SK-N-SH treated with all-trans-retinoic acid at 6 μM for 48 hours (cell line): ENCODE results near the gene SDK1.
"Not testable (repeated sequence)": the region's sequence is repeated elsewhere in the genome, so short reads cannot be mapped to it uniquely, and the experiment has no call there.

Experiments
- ATAC-seq: fragments of 200-7000 bp; cut with Tn5 transposase; 3 replicates; pipeline ENCODE4 v1.9.1; 2020; ENCODE audit warnings: mild to moderate bottlenecking, moderate library complexity
- ARNTL ChIP-seq: fragments of 450-650 bp; formaldehyde crosslinking; IDR thresholded peaks from 2 replicates; pipeline ENCODE4 v1.5.0; 2020; ENCODE audit warnings: low read depth, mild to moderate bottlenecking, moderate library complexity, borderline replicate concordance
- BACH2 ChIP-seq: fragments of 250-450 bp; sonication (Bioruptor Pico); IDR thresholded peaks from 2 replicates; pipeline ENCODE4 v1.9.0; 2021; ENCODE audit warnings: mild to moderate bottlenecking, borderline replicate concordance
- CSDC2 ChIP-seq: fragments of 250-450 bp; sonication (Bioruptor Pico); IDR thresholded peaks from 2 replicates; pipeline ENCODE4 v1.5.0; 2020; ENCODE audit warnings: mild to moderate bottlenecking, moderate library complexity
- GLIS3 ChIP-seq: fragments of 250-450 bp; sonication (Bioruptor Pico); IDR thresholded peaks from 2 replicates; pipeline ENCODE4 v1.5.0; 2020; ENCODE audit warnings: mild to moderate bottlenecking, moderate library complexity
- ISL1 ChIP-seq: fragments of 250-450 bp; sonication (Bioruptor Pico); IDR thresholded peaks from 2 replicates; pipeline ENCODE4 v2.1.2; 2022; ENCODE audit warnings: mild to moderate bottlenecking, moderate library complexity
- OSR1 ChIP-seq: fragments of 250-450 bp; sonication (Bioruptor Pico); IDR thresholded peaks from 2 replicates; pipeline ENCODE4 v1.8.0; 2022; ENCODE audit warnings: moderate library complexity, mild to moderate bottlenecking, inconsistent platforms
- PPARA ChIP-seq: fragments of 250-450 bp; sonication (Bioruptor Pico); IDR thresholded peaks from 2 replicates; pipeline ENCODE4 v1.5.0; 2020; ENCODE audit warnings: mild to moderate bottlenecking, borderline replicate concordance
- RARB ChIP-seq: fragments of 250-450 bp; sonication (Bioruptor Pico); IDR thresholded peaks from 2 replicates; pipeline ENCODE4 v1.8.0; 2021; ENCODE audit warnings: mild to moderate bottlenecking, moderate library complexity
- SNAI2 ChIP-seq: fragments of 250-450 bp; sonication (Bioruptor Pico); IDR thresholded peaks from 2 replicates; pipeline ENCODE4 v1.5.0; 2020; ENCODE audit warnings: mild to moderate bottlenecking, moderate library complexity
- TCF4 ChIP-seq: fragments of 250-450 bp; sonication (Bioruptor Pico); IDR thresholded peaks from 2 replicates; pipeline ENCODE4 v1.8.0; 2021; ENCODE audit warnings: mild to moderate bottlenecking, moderate library complexity, borderline replicate concordance
- TOX ChIP-seq: fragments of 250-450 bp; sonication (Bioruptor Pico); IDR thresholded peaks from 2 replicates; pipeline ENCODE4 v1.8.0; 2021; ENCODE audit warnings: mild to moderate bottlenecking, moderate library complexity, borderline replicate concordance
- ZC3H10 ChIP-seq: fragments of 250-450 bp; sonication (Bioruptor Pico); IDR thresholded peaks from 2 replicates; pipeline ENCODE4 v1.5.1; 2021; ENCODE audit warnings: mild to moderate bottlenecking, moderate library complexity
- ZFP30 ChIP-seq: fragments of 450-650 bp; formaldehyde crosslinking; IDR thresholded peaks from 2 replicates; pipeline ENCODE4 v1.5.0; 2022; ENCODE audit warnings: mild to moderate bottlenecking, moderate library complexity
- ZNF565 ChIP-seq: fragments of 450-650 bp; formaldehyde crosslinking; conservative IDR thresholded peaks from 2 replicates; pipeline ENCODE4 v1.5.0; 2020; ENCODE audit warnings: low read depth, mild to moderate bottlenecking, moderate library complexity
- ZNF70 ChIP-seq: fragments of 450-650 bp; formaldehyde crosslinking; IDR thresholded peaks from 2 replicates; pipeline ENCODE4 v1.5.0; 2020; ENCODE audit warnings: mild to moderate bottlenecking, moderate library complexity
- ZNF8 ChIP-seq: fragments of 450-650 bp; formaldehyde crosslinking; IDR thresholded peaks from 2 replicates; pipeline ENCODE4 v1.5.0; 2020; ENCODE audit warnings: mild to moderate bottlenecking, moderate library complexity
- TF ChIP-seq, protein P1 (sequence below): fragments of 250-450 bp; sonication (Bioruptor Pico); IDR thresholded peaks from 2 replicates; pipeline ENCODE4 v1.5.1; 2020; ENCODE audit warnings: low read depth, mild to moderate bottlenecking, moderate library complexity
- TF ChIP-seq, protein P2 (sequence below): fragments of 250-450 bp; sonication (Bioruptor Pico); IDR thresholded peaks from 2 replicates; pipeline ENCODE4 v1.8.0; 2021; ENCODE audit warnings: low read depth, mild to moderate bottlenecking, moderate library complexity, borderline replicate concordance
- TF ChIP-seq, protein P3 (sequence below): fragments of 250-450 bp; sonication (Bioruptor Pico); IDR thresholded peaks from 2 replicates; pipeline ENCODE4 v1.5.1; 2021; ENCODE audit warnings: mild to moderate bottlenecking, moderate library complexity
- TF ChIP-seq, protein P4 (sequence below): fragments of 250-450 bp; sonication (Bioruptor Pico); IDR thresholded peaks from 2 replicates; pipeline ENCODE4 v1.8.0; 2020; ENCODE audit warnings: mild to moderate bottlenecking, moderate library complexity, borderline replicate concordance
- TF ChIP-seq, protein P5 (sequence below): fragments of 250-450 bp; sonication (Bioruptor Pico); IDR thresholded peaks from 2 replicates; pipeline ENCODE4 v1.5.0; 2020; ENCODE audit warnings: mild to moderate bottlenecking, moderate library complexity

Gene SDK1

DNA sequence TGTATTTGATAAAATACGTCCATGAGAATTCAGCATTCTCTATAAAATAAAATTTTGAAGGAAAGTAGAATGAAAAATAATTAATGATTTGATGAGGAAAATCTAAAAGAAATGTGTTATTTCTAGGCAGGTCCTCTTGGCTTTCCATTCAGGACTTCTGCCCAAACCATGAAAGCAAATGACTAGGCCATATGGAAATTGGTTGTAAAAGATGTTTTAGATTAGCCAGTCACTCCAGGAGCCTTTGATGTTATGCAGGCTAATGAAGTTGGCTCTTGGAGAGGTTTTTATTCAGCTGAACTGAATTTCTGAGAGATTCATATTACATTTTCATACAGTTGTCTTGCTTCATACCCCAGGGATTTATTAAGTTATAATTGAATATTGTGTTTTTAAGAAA, 452.8 kb downstream of the SDK1 start:
- TF ChIP-seq ZC3H10 (CRISPR knock-in tag): no peak
- peak; percentile 91 for TF ChIP-seq TCF4 (CRISPR knock-in tag)
- TF ChIP-seq ZNF8: 0 out of 2 replicates have a peak, but pooled peaks have one; percentile 30
- ATAC-seq: no peak

DNA sequence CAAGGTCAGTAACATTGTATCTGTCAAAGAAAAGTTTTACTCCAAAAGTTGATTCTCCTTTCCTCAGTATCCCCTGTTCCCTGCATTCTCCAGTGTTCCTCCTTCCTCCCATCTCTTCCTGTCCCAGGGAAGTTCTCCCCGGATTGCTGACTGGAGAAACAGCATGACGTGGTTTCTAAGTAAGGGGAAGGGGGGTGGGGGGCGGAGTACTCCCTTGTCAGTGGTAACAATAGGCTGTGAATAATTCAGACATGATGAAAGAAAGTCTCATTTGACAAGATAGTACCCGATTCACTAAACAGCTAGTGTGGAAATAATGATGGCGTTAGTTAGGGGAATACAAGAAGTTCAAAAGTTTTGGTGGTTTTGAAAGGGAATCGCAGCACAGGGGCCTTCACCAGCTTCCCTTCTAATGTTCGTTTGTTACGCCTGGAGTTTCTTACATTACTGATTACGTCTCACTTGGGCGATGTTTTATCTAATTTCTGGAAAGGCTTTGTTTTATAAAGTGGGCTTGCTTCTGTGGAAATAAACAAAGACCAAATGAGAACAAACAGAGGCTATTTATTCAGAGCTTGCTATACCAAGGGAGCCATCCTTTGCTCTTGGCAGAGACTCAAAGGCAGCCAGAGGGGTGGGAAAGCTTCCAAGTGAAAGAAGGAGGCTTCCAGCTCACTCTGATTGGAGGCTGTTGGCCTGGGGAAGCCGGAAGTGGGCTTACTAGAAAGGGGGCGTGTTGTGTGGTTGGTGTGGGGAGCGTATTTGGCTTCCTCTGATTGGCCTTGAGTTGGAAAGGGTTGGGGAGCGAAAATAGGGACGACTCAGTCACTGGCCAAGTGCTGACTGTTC, 453.7 kb downstream of the SDK1 start:
- no peak for TF ChIP-seq CSDC2
- no peak for TF ChIP-seq GLIS3 (CRISPR knock-in tag)
- TF ChIP-seq, protein P1, sequence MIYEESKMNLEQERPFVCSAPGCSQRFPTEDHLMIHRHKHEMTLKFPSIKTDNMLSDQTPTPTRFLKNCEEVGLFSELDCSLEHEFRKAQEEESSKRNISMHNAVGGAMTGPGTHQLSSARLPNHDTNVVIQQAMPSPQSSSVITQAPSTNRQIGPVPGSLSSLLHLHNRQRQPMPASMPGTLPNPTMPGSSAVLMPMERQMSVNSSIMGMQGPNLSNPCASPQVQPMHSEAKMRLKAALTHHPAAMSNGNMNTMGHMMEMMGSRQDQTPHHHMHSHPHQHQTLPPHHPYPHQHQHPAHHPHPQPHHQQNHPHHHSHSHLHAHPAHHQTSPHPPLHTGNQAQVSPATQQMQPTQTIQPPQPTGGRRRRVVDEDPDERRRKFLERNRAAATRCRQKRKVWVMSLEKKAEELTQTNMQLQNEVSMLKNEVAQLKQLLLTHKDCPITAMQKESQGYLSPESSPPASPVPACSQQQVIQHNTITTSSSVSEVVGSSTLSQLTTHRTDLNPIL (CRISPR knock-in tag): no peak
- TF ChIP-seq SNAI2 (CRISPR knock-in tag): no peak
- TF ChIP-seq ZNF70 (CRISPR knock-in tag): no peak
- no peak for TF ChIP-seq PPARA
- TF ChIP-seq ISL1 (CRISPR knock-in tag): no peak
- no peak for TF ChIP-seq OSR1 (CRISPR knock-in tag)
- TF ChIP-seq, protein P2, sequence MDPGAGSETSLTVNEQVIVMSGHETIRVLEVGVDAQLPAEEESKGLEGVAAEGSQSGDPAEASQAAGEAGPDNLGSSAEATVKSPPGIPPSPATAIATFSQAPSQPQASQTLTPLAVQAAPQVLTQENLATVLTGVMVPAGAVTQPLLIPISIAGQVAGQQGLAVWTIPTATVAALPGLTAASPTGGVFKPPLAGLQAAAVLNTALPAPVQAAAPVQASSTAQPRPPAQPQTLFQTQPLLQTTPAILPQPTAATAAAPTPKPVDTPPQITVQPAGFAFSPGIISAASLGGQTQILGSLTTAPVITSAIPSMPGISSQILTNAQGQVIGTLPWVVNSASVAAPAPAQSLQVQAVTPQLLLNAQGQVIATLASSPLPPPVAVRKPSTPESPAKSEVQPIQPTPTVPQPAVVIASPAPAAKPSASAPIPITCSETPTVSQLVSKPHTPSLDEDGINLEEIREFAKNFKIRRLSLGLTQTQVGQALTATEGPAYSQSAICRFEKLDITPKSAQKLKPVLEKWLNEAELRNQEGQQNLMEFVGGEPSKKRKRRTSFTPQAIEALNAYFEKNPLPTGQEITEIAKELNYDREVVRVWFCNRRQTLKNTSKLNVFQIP (CRISPR knock-in tag): no peak
- TF ChIP-seq ZC3H10 (CRISPR knock-in tag): no peak
- no peak for ATAC-seq

DNA sequence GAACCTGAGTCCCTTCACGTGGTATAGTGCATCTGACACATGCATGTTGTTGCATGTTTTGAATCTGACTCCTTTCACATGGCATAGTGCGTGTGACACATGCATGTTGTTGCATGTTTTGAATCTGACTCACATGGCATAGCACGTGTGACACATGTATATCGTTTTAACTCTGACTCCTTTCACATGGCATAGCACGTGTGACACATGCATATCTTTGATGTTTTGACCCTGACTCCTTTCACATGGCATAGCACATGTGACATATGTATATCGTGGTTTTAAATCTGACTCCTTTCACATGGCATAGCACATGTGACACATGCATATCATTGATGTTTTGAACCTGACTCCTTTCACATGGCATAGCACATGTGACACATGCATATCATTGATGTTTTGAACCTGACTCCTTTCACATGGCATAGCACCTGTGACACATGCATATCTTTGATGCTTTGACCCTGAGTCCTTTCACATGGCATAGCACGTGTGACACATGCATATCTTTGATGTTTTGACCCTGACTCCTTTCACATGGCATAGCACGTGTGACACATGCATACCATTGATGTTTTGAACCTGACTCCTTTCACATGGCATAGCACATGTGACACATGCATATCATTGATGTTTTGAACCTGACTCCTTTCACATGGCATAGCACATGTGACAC, 454.9 kb downstream of the SDK1 start:
- ATAC-seq: not testable (repeated sequence)

DNA sequence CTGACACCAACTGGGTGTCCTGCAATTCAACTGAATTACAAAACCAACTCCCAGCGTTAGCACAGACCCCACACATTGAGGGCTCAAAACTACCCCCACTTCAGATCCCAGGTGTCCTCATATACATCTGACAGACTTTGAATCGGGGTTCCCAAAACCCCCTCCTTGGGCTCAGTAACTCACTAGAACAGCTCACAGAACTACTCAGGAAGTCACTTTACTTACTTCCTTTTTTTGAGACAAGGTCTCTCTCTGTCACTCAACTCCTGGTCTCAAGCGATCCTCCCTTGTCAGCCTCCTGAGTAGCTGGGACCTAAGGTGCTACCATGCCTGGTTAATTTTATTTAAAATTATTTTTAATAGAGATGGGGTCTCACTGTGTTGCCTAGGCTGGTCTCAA, 456.0 kb downstream of the SDK1 start:
- no peak for ATAC-seq
- TF ChIP-seq ZFP30 (CRISPR knock-in tag) (no peak), GLIS3 (CRISPR knock-in tag) (no peak), TCF4 (CRISPR knock-in tag) (no peak), BACH2 (CRISPR knock-in tag) (no peak), PPARA (no peak), ZNF8 (no peak), ISL1 (CRISPR knock-in tag) (no peak), OSR1 (CRISPR knock-in tag) (no peak), ARNTL (CRISPR knock-in tag) (no peak), TOX (CRISPR knock-in tag) (no peak), RARB (no peak), ZNF70 (CRISPR knock-in tag) (no peak), ZNF565 (CRISPR knock-in tag) (no peak), ZC3H10 (CRISPR knock-in tag) (no peak)
- TF ChIP-seq, protein P3, sequence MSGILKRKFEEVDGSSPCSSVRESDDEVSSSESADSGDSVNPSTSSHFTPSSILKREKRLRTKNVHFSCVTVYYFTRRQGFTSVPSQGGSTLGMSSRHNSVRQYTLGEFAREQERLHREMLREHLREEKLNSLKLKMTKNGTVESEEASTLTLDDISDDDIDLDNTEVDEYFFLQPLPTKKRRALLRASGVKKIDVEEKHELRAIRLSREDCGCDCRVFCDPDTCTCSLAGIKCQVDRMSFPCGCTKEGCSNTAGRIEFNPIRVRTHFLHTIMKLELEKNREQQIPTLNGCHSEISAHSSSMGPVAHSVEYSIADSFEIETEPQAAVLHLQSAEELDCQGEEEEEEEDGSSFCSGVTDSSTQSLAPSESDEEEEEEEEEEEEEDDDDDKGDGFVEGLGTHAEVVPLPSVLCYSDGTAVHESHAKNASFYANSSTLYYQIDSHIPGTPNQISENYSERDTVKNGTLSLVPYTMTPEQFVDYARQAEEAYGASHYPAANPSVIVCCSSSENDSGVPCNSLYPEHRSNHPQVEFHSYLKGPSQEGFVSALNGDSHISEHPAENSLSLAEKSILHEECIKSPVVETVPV (CRISPR knock-in tag): no peak
- TF ChIP-seq, protein P4, sequence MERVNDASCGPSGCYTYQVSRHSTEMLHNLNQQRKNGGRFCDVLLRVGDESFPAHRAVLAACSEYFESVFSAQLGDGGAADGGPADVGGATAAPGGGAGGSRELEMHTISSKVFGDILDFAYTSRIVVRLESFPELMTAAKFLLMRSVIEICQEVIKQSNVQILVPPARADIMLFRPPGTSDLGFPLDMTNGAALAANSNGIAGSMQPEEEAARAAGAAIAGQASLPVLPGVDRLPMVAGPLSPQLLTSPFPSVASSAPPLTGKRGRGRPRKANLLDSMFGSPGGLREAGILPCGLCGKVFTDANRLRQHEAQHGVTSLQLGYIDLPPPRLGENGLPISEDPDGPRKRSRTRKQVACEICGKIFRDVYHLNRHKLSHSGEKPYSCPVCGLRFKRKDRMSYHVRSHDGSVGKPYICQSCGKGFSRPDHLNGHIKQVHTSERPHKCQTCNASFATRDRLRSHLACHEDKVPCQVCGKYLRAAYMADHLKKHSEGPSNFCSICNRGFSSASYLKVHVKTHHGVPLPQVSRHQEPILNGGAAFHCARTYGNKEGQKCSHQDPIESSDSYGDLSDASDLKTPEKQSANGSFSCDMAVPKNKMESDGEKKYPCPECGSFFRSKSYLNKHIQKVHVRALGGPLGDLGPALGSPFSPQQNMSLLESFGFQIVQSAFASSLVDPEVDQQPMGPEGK: no peak
- TF ChIP-seq, protein P5, sequence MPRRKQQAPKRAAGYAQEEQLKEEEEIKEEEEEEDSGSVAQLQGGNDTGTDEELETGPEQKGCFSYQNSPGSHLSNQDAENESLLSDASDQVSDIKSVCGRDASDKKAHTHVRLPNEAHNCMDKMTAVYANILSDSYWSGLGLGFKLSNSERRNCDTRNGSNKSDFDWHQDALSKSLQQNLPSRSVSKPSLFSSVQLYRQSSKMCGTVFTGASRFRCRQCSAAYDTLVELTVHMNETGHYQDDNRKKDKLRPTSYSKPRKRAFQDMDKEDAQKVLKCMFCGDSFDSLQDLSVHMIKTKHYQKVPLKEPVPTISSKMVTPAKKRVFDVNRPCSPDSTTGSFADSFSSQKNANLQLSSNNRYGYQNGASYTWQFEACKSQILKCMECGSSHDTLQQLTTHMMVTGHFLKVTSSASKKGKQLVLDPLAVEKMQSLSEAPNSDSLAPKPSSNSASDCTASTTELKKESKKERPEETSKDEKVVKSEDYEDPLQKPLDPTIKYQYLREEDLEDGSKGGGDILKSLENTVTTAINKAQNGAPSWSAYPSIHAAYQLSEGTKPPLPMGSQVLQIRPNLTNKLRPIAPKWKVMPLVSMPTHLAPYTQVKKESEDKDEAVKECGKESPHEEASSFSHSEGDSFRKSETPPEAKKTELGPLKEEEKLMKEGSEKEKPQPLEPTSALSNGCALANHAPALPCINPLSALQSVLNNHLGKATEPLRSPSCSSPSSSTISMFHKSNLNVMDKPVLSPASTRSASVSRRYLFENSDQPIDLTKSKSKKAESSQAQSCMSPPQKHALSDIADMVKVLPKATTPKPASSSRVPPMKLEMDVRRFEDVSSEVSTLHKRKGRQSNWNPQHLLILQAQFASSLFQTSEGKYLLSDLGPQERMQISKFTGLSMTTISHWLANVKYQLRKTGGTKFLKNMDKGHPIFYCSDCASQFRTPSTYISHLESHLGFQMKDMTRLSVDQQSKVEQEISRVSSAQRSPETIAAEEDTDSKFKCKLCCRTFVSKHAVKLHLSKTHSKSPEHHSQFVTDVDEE (CRISPR knock-in tag): no peak
